IPS-11a (cell line): ENCODE data around the gene PDCL2.

Source experiments
- H3K4me3 ChIP-seq: one replicate; pipeline ENCODE4 v1.5.1; 2013; ENCODE audit warnings: low read depth, low read length, control low read depth

PDCL2 gene

GRCh38 chr4:55543858-55544257 lies 48.2 kb downstream of the PDCL2 start:
- no peak overlapping the region for H3K4me3 ChIP-seq

- H3K4me3 ChIP-seq = no peak overlapping the region
These were observed 51.8 kb downstream of the PDCL2 start for GRCh38 chr4:55540271-55540670.

GRCh38 chr4:55539658-55540057 lies 52.4 kb downstream of the PDCL2 start:
- no peak overlapping the region for H3K4me3 ChIP-seq

GRCh38 chr4:55538531-55538930 lies 53.5 kb downstream of the PDCL2 start:
- no peak overlapping the region for H3K4me3 ChIP-seq

DNA sequence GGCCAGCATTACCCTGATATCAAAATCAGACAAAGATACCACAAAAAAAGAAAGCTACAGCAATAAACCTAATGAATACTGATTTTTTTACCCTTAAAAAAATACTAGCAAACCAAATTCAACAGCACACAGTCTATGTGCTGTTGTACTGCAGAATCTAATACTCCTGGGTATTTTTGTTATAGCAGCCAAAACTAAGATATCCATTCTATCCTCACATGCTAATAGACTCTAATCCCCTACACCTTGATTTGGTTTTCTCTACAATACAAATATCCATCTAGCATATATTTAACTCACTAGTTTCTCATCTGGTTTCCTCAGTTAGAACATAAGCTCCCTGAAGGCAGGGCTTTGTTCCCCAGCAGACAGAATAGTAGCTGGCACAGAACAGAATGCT lies 57.7 kb downstream of the PDCL2 start:
- no peak overlapping the region for H3K4me3 ChIP-seq

DNA sequence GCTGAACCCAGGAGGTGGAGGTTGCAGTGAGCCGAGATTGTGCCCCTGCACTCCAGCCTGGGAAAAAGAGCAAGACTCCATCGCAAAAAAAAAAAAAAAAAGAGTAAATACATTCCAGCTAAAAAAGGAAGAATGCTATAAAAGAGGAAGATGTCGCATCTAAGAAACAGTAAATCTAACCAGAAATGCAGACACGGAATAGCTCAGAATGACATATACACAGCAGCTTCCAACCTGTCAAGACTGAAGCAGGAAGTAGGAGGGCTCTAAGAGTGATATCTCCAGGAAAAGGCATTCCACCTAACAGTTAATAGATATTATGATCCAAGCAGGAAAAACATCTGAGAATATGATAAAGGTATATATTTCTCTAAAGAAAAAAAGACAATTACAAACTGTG lies 61.4 kb downstream of the PDCL2 start:
- no peak overlapping the region for H3K4me3 ChIP-seq

DNA sequence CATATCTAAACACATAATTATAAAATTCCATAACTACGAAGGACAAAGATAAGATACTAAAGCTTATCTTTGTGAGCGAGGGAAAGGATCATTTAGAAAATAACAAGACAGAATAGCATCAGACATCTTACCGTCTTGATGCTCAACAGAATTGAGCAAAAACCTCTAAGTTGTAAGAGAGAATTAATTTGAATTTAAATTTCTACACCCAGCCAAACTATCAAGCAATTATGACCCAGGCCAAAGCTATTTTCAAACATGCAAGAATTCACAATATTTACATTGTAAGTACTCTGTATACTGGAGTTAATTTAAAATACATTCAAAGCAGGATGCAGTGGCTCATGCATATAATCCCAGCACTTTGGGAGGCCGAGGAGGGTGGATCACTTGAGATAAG lies 61.9 kb downstream of the PDCL2 start:
- no peak overlapping the region for H3K4me3 ChIP-seq

- H3K4me3 ChIP-seq = no peak overlapping the region
These were observed 63.6 kb downstream of the PDCL2 start for GRCh38 chr4:55528491-55528890.

DNA sequence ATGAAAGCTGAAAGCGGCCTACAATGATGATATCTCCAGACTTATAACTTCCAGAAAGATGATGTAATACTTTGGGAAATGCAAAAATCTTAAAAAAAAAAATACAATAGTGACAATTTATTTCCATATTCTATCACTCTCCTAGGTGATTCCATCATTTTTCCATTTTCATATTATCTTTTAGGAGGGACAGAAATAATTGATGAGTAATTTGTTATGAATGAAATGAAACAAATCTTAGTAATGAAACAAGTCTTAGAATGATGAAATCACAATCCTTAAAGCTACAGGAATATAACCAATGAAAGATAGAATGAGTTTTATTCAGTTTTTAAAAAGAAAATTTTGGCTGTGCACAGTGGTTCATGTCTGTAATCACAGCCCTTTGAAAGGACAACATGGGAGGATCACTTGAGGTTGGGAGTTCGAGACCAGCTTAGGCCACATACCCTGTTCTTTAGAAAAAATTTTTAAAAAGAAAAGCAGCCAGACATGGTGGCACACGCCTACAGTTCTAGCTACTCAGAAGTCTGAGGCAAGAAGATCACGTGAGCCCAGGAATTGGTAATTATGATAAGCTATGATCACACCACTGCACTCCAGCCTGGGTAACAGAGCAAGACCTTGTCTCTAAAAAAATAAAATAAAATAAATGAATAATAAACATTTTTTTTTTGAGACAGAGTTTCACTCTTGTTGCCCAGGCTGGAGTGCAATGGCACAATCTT lies 67.0 kb downstream of the PDCL2 start:
- H3K4me3 ChIP-seq = no peak overlapping the region

- no peak overlapping the region for H3K4me3 ChIP-seq
These were observed 73.6 kb downstream of the PDCL2 start for GRCh38 chr4:55518442-55518841.

- no peak overlapping the region for H3K4me3 ChIP-seq
These were observed 74.4 kb downstream of the PDCL2 start for GRCh38 chr4:55517526-55518229.

- H3K4me3 ChIP-seq = no peak overlapping the region
These were observed 79.0 kb downstream of the PDCL2 start for GRCh38 chr4:55512922-55513571.

DNA sequence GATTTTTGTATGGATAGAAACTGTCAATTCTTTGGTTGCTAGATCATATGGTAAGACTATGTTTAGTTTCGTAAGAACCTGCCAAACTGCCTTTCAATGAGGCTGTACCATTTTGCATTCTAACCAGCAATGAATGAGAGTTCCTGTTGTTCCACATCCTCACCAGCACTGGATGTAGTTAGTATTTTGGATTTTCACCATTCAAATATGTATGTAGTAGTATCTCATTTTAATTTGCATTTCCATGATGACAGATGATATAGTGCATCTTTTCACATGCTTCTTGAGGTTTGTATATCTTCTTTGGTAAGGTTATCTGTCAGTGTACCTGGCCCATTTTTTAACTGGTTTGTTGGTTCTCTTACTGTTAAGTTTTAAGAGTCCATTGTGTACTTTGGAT lies 80.0 kb downstream of the PDCL2 start:
- H3K4me3 ChIP-seq = no peak overlapping the region

GRCh38 chr4:55510685-55511084 lies 81.4 kb downstream of the PDCL2 start:
- H3K4me3 ChIP-seq = no peak overlapping the region

DNA sequence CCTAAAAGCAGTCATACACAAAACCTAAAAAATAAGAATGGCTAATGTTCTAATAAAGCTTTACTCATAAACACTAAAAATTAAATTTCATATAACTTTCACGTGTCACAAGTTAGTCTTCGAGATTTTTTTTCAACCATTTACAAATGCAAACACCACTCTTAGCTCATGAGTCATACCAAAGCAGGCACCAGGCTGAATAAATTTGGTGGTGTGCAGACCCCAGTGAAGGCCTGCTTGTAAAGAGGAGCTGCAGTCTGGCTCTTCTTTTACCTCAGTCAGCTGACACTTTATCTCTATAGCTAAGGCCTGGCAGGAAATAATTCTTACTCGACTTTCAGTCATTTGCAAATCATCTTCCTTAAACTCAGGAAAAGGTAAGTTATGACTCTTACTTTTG lies 82.8 kb downstream of the PDCL2 start:
- H3K4me3 ChIP-seq = no peak overlapping the region

DNA sequence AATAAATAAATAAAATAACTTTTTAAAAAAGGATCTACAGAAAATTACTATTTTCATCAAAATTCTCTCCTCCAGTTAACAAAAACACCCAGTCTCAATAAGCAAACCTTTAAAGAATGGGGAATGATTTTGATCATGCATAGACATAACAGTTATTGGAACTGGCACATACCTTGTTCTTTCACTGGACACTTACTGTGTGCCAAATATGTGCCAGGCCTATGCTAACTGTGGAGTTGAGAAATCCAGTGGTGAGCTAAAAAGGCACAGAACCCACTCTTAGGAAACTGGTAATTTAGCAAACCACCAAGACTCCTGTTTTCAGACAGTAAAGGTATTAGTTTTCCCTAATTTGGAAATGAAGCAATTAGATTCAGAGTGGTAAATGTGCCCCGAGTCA lies 84.4 kb downstream of the PDCL2 start:
- no peak overlapping the region for H3K4me3 ChIP-seq
